Hair follicular keratinocyte (primary cell): ENCODE data around the gene HINFP. TPM values are rescaled to one million over a fixed set of nuclear protein-coding genes. Genes with fewer than 3 reads are reported as not detected.

Experiments
- total RNA-seq: library from RNA; depleted of rRNA; stranded (reverse); fragments of >200 nt; gene quantifications from 2 replicates; pipeline ENCODE4 v1.2.3, GENCODE V29; 2015

The HINFP gene
- 8.4 and 13.1 TPM in 2 replicates for total RNA-seq

GRCh38 chr11:119121008-119121810 is at the start of gene HINFP:
Gene HINFP (plus strand): TSS chr11:119121580. CDS start chr11:119126945, 5,365 bp downstream.

DNA sequence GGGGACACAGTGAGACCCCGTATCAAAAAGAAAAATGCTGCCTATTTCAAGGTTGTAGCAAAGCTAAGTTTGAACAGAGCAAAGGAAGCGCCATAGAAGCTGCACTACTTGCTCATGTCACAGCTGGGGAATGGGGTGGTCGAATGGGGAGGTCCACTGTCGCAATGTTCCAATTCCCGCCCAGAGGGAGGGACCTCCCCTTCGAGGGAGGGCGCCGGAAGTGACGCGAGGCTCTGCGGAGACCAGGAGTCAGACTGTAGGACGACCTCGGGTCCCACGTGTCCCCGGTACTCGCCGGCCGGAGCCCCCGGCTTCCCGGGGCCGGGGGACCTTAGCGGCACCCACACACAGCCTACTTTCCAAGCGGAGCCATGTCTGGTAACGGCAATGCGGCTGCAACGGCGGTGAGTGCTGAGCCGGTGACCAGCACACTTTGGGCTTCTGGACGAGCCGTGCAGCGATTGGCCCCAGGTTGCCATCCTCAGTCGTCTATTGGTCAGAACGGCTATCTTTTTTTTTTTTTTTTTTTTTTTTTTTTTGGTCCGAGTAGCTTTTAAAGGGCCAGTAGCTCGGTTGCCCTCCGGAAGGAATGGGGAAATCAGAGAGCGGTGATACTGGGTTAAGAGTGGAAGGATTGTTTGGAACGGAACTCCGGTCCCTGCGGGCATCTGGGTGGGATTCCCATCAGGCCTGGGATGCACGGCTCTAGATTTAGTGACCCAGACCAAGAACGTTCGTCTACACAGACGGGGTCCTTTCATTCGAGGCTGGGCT is 36.5 kb upstream of the HINFP start, which contains the start of gene HMBS:
TSS of gene HMBS (plus strand) at position 219 of the 774 bp plus-strand sequence. CDS start at position 372, 153 bp downstream.

DNA sequence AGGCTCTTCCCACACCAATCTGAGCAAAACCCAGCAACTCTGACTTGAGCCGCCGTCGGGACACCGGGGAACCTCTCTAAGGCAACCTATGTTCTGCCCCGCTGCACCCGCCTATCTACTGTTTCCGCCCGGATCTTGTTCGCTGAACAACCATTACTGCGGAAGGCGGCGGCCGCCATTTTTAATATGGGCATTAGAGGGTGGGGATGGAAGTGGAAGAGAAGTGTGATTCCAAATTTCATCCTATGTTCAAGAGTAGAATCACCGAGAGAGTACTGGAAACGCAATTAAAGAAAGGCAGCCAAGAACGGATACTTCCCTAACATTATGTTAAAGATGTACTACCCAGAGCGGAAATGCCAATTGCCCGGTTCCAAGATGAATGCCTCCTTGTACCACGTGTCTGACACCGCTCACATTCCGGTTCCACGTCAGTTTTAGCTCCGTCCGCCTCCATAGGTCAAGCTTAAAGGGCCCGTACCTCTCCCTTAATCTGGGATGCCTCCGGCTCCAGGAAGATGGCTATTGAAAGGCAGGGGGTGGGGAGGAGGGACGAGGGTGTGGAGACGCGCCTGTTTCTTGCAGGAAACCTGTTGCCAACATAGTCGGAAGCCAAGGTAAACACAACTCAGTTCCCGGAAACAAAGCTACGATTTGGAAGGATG is 19.5 kb upstream of the HINFP start, which contains the start of gene DPAGT1:
TSS of gene DPAGT1 (minus strand) at position 95 of the 665 bp plus-strand sequence. CDS start 198 bp downstream, outside the sequence.

GRCh38 chr11:119106564-119107537 is 14.5 kb upstream of the HINFP start, which contains the start of gene C2CD2L:
Gene C2CD2L (plus strand): TSS chr11:119107344. CDS start chr11:119107742, 398 bp downstream.

GRCh38 chr11:119149018-119149785 is 27.8 kb downstream of the HINFP start, which contains the start of gene ABCG4:
Gene ABCG4 (plus strand): TSS chr11:119149052. CDS start chr11:119149966, 914 bp downstream.

GRCh38 chr11:119168471-119169281 is 47.3 kb downstream of the HINFP start, which contains the start of gene NLRX1:
Gene NLRX1 (plus strand): TSS chr11:119168725. CDS start chr11:119171404, 2,679 bp downstream.

Other genes starting within 250 kb of the HINFP start
- gene CXCR5, start 237.7 kb upstream of the HINFP start, total RNA-seq, result not detected in 2 replicates
- 23.8 and 25.0 TPM in 2 replicates for gene BCL9L, start 195.7 kb upstream of the HINFP start, total RNA-seq
- 0.30 TPM in 1 of 2 replicates, not detected in the other for gene UPK2, start 165.3 kb upstream of the HINFP start, total RNA-seq
- gene FOXR1, start 149.8 kb upstream of the HINFP start, total RNA-seq, result not detected in 2 replicates
- gene CENATAC, start 123.4 kb upstream of the HINFP start, total RNA-seq, result 5.2 and 7.8 TPM in 2 replicates
- gene RPS25, start 103.2 kb upstream of the HINFP start, total RNA-seq, result 2,303 and 2,652 TPM in 2 replicates
- gene TRAPPC4, start 102.8 kb upstream of the HINFP start, total RNA-seq, result 85.4 and 97.8 TPM in 2 replicates
- gene SLC37A4, start 90.7 kb upstream of the HINFP start, total RNA-seq, result 22.0 and 24.0 TPM in 2 replicates
- gene HYOU1, start 64.4 kb upstream of the HINFP start, total RNA-seq, result 214 and 216 TPM in 2 replicates
- gene VPS11, start 53.8 kb upstream of the HINFP start, total RNA-seq, result 14.7 and 17.1 TPM in 2 replicates
- 22.5 and 29.3 TPM in 2 replicates for gene HMBS, start 36.7 kb upstream of the HINFP start, total RNA-seq
- 27.2 and 32.5 TPM in 2 replicates for gene DPAGT1, start 19.7 kb upstream of the HINFP start, total RNA-seq
- 4.5 and 7.3 TPM in 2 replicates for gene C2CD2L, start 14.2 kb upstream of the HINFP start, total RNA-seq
- gene ABCG4, start 27.5 kb downstream of the HINFP start, total RNA-seq, result 0.08 and 0.23 TPM in 2 replicates
- 13.6 and 18.8 TPM in 2 replicates for gene NLRX1, start 47.1 kb downstream of the HINFP start, total RNA-seq
- 0.16 TPM in 1 of 2 replicates, not detected in the other for gene NHERF4, start 63.9 kb downstream of the HINFP start, total RNA-seq
- gene CBL, start 84.8 kb downstream of the HINFP start, total RNA-seq, result 13.4 and 17.3 TPM in 2 replicates
- 409 and 417 TPM in 2 replicates for gene MCAM, start 195.6 kb downstream of the HINFP start, total RNA-seq
- 8.2 and 15.8 TPM in 2 replicates for gene RNF26, start 212.9 kb downstream of the HINFP start, total RNA-seq
- 0.15 and 0.55 TPM in 2 replicates for gene C1QTNF5, start 219.3 kb downstream of the HINFP start, total RNA-seq
- gene MFRP, start 225.1 kb downstream of the HINFP start, total RNA-seq, result not detected in 2 replicates